Stimulated activated CD4-positive, alpha-beta T cell treated with anti-CD3 and anti-CD28 coated beads, Interleukin-1b, Interleukin-23, amount 100 ng/mL, for 4 hours (primary cell): ENCODE data around the gene KCNAB1.
"Not testable (repeated sequence)": the region's sequence is repeated elsewhere in the genome, so short reads cannot be mapped to it uniquely, and the experiment has no call there.

Experiments
- DNase-seq, 2 donors: peaks; one replicate each; pipeline ENCODE4 v3.0.0-alpha.2; 2020; ENCODE audit warnings: low read depth in 2 of 2

Gene KCNAB1

DNA sequence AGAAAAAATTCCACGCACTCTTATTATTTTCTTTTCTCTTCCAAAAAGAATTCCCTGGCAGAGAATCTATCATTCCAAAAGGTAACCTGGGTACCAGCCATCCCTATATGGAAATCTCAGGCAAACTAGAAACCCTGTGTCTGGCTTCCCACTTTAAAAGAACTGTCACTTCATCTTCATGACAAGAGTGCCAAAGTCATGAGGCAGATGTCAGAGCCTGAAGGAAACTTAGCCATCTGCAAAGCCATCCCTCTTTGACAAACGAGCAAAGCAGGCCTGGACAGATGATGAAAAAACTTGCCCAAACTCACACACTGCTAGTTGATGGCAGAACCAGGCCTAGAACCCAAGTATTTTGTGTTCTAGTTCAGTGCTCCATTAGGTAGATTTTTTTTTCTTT is 418.7 kb downstream of the KCNAB1 start:
- DNase-seq = no peak

DNA sequence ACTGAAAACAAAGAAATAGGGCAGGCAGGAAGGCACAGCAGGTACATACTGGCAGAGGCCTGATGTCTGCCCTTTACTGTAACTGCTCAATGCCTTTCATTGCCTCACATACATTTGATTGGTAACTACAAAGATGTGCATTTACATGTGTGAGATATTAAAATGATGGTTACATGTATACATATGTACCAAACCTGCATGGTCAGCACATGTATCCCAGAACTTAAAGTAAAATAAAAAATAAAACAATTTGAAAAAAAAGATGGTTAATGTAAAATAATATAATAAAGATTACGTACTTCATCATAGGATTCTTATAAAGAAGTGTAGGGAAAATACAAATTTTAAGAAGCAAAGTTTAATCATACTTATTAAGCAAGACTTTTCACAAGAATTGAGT is 419.4 kb downstream of the KCNAB1 start:
- DNase-seq = no peak

DNA sequence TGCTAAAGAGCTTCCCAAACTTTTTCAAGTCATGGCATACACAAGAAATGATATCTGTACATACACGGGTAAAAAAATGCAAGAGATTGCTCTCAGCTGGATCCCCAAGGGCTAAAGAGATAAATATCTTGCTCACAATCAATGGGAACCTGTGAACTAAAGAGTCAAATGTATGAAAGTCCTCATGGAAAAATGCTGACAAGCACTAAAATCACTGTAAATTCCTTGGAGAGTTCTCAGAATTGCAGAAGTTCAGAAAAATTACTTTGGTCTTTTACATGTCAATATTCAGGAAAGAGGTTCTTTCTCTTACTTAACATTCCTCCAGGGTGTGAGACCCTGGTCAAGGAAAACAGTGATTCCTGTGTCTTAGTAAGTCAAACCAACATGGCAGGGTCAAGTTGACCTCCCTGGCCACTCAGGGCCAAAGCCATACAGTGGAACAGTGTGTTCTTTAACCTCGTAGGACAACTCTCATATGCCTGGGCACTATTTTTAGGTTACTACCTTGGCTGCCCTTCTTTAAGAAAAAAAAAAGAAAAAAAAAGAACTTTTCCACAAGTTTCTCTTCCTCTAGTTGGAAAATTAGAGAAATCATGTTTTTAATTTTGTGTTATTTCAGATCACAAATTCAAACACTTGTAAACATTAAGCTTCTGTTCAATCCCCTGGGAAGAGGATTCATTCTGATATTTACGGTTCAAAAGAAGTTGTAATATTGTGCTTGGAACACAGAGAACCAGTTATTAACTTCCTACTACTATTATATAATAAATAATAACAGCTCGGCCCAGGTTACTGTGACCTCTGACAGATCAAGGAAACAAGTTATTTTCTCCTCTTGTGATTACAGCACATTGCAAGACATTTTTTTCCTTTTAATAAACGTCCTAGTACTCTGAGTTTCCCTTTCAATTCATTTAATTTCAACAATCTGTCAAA is 422.0 kb downstream of the KCNAB1 start:
- DNase-seq = no peak

DNA sequence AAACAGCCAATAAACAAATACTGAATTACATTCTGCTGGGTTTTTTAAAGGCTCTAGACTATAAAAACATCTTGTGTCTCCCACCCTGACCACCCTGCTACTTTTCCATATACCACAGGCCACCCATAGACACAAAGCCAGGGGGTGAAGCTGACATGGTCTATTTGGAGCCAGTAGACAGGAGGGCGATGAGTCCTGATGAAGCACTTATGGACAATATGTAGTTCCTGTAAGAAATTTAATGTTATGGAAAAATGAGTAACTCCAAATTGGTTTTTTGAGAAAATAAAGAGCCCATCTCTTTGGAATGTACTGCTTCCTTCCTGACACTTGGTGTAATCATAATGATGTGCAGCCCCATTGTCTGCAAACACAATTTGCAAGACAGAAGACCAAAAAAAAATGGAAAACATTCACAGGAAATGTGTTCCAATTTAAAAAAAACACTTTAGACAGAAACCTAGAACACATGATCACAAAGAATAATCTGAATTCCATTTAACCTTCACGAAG is 422.7 kb downstream of the KCNAB1 start:
- DNase-seq = no peak

DNA sequence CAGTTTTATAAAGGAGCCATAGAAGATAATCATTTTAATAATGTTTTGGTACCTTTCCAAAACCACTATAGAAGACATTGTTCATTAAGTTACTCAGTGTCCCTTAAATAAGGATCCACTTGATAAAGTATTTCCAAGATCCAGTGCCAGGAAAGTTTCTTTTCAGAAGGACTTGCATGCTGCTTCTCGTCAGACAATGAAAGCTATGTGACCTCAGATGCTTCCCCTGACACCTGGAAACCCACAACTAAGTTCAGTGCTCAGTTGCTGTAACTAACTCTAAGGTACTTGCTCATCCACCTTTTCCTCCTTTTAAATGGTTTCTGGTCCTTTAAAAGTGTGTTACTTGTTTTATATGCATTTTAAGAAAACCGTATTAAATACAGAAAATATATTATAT is 427.3 kb downstream of the KCNAB1 start:
- DNase-seq = no peak

DNA sequence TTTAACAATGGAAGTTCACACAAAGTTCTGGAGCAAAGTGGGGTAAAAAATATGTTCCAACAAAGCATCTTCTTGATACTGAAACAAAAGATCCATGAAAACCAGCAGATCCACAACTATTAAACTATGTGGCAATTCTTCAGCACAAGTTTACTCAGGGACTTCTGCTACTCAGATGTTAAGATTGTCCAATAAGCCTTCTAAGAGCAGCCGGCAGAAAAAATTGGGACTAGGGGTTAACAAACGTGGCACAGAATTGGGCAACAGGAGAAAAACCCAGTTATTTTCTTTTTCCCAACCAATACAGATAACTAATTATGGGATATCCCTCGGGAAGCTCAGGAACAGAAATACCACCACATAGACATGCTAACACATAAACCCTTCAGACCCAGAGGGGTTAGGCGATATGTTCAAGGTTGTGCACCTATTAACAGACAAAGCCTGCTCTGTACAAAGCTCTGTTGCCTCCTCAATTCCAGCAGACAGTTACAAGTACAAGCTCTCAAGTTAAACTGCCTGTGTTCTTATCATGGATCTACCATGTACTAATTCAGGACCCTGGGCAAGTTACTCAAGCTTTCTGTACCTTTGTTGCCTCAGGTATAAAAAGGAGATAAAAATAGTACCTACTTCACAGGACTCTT is 427.8 kb downstream of the KCNAB1 start:
- DNase-seq = no peak

DNA sequence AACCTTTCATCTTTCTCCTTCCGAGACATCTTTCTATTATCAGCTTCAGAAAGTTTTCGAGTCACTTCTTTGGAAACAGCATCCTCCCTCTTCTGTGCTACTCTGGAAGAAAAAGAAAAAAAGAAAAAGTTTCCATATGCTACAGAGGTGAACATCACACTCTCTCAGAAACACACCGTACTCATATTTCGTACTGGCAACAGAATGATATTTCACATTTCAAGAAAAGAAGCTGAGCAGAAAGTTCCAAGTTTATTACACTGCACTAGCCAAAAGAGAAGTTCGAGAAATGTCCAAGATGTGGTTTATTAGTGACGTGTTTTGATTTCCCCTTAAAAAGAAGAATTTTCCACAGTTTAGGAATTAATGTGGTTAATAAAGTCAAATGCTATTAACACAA is 428.5 kb downstream of the KCNAB1 start:
- DNase-seq = no peak

DNA sequence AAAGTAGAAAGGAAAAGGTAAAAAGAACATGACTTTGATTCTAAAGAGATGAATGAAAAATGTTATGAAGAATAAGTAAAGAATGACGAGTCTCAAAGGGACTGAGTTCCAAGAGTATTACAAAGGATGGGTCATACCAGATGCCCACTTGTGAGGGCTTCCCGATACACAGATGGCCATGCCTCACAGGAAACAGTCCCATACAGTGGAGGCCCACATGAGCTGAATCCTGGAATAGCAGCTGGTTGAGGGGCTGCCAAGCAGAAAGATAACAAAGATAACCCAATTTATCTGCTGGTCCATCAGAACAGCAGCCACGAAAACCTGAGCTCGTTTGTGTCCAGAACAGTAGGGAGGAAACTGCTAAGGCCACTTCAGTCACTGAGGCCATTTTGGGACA is 430.9 kb downstream of the KCNAB1 start:
- DNase-seq = no peak

DNA sequence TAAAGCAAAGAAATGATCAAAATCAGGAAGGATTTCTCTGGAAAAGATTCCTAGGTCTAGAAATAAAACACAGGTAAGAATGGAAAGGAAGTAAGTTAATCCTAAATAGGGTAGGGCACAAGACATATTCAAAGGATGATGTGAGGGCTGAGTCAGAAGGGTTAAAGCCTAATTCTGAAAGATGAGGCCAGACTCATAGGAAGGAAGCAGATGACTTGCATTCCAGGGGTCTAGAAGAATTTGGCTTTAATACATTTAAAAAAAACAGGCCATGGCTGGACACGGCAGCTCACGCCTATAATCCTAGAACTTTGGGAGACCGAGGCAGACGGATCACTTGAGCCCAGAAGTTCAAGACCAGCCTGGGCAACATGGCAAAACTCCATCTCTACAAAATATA is 431.4 kb downstream of the KCNAB1 start:
- DNase-seq = no peak

DNA sequence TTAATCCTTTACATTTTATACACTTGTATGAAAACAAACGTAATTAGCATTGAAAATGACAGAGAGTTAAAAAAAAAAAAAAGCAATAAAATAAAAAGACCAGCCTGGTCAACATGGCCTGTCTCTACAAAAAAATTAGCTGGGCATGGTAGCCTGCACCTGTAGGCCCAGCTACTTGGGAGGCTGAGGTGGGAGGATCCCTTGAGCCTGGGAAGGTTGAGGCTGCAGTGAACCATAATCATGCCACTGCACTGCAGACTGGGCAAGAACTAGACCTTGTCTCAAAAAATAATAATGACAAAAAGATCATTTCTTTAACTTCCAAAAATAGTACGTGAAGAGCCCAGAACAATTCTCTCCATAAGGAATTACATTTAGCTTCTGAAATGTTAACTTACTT is 432.6 kb downstream of the KCNAB1 start:
- no peak for DNase-seq

DNA sequence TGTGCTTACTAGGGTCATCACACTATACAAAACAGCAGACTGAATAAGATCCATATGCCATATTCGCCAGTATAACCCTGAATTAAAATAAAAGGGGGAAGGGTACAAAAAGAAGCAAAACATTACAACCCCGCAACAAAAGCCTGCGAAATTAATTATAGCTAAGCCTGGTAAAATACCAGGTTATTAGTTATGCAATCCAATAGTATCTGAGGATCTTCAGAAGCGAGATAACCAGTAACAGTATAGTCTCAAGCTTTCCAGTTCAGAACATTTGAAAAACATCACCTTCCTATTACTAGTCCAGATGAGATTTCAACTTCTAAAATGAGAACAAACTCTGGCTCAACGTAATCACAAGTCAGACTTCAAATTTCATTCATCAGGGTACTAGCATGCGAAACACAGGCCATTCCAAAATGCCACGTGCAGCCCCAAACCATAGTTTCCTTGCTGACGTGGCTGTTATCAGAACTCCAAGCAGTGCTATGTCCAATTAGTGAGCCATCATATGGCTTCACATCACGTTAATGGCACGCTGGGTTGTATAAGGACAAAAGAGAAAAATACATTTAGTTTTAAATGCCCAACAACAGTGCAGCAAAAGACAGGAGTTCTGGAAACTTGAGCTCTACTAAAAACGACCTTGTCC is 433.5 kb downstream of the KCNAB1 start:
- DNase-seq = no peak

DNA sequence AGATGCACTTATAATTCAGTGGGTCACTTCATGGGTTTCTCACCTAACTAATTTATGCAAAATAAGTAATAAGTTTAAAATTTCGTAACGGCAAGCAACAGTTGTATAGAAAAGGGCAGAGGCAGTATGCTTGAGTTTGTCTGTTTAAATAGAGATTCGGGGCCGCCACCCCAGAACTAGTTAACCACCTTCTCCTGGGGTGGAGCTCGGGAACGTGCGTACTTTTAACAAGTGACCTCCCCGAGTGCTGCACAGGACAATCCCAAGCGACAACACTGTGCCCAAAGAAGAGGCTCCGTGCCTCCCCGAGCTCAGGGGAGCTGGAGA is 434.1 kb downstream of the KCNAB1 start:
- no peak for DNase-seq

DNA sequence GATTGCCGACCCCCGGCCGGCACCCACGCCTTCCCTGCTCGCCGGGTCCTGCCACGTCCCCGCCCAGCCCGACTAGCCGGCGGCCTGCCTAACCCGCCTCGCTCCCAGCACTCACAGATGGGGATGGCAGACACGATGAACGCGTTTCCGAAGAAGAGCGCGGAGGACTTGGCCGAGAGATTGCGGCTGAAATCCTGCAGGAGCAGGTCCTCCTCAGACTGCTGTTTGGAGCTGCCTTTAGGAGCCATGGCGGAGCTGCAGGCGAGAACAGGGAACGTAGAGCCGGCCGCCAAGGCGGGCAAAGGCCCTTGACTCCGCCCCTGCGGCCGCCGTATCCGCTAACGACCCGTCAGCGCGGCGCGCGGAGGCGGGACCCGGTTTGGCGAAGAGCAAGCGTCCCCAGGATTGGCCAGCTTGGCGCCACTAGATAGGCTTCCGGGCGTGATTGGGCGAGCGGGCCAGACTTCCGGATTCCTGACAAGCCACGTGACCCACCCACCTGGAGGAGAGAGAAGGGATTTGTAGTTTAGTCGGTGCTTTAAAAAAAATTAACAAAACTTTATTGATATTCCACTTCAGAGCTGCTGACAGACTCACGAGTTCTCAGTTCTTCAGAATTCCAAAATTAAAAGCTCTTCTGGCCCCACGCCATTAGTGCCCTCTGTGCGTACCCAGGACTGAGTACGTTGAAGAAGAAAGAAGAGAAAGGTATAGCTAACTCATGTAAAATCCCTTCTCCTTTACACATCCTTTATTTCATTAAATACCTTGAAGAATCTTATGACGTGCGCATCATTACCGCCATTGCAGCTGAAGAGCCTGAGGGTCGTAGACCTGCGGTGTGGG is 434.7 kb downstream of the KCNAB1 start, which contains the start of gene SSR3:
Gene SSR3 (minus strand): TSS at position 276 of the 846 bp plus-strand sequence. CDS start 28 bp downstream, at position 248.
- DNase-seq = peak; percentile 96 to 98

DNA sequence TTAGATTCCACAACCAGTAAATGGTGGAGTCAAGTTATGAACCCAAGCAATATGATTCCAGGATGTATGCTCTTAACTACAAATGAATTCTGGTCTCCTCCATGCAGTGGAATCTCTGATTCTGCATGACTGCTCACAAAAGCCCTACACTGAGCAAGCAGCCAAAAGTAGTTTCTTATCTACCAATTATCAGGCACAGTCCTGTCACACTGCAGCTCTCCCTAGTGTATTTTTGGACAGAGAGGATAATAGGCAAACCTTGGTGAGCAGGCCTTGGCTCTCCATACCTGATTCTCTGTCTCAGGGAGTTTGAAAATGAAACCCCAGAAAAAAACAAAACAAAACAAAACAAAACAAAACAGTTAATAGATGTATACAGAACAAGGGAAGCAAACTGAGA is 438.0 kb downstream of the KCNAB1 start:
- DNase-seq = no peak

DNA sequence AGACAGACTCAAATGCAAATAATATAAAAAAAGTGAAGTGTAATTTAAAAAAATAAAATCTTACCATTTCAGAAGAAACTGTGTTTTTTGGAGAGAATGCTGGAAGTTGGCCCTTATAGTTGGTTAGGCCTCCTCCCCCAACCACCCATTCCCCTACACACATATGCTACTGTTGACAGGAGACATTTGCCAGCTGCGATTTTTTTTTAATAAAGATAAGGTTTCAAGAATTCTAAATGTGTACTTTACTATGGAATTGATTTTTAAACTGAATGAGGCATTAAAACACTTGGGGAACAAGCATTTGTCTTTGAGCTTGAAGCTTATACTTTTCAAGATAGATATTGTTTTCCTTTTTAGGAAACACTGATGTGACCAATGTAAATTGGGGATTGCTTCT is 438.9 kb downstream of the KCNAB1 start:
- DNase-seq = no peak

DNA sequence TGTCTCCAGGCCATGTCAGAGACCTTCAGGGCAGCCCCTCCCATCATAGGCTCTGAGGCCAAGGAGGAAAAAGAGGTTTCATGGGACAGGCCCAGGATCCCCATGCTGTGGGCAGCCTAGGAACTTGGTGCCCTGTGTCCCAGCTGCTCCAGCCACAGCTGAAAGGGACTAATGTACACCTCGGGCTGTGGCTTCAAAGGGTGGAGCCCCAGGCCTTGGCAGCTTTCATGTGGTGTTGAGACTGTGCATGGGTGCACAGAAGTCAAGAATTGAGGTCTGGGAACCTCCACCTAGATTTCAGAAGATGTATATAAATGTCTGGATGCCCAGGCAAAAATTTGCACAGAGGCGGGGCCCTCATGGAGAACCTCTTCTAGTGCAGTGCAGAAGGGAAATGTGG is 441.2 kb downstream of the KCNAB1 start:
- DNase-seq = no peak

DNA sequence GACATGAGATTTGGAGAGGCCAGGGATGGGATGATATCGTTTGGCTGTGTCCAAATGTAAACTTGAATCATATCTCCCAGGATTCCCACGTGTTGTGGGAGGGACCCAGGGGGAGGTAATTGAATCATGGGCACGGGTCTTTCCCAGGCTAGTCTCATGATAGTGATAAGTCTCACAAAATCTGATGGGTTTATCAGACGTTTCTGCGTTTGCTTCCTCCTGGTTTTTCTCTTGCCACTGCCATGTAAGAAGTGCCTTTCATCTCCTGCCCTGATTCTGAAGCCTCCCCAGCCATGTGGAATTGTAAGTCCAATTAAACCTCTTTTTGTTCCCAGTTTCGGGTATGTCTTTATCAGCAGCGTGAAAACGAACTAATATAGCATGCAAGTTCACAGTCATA is 442.1 kb downstream of the KCNAB1 start:
- DNase-seq = not testable (repeated sequence)

DNA sequence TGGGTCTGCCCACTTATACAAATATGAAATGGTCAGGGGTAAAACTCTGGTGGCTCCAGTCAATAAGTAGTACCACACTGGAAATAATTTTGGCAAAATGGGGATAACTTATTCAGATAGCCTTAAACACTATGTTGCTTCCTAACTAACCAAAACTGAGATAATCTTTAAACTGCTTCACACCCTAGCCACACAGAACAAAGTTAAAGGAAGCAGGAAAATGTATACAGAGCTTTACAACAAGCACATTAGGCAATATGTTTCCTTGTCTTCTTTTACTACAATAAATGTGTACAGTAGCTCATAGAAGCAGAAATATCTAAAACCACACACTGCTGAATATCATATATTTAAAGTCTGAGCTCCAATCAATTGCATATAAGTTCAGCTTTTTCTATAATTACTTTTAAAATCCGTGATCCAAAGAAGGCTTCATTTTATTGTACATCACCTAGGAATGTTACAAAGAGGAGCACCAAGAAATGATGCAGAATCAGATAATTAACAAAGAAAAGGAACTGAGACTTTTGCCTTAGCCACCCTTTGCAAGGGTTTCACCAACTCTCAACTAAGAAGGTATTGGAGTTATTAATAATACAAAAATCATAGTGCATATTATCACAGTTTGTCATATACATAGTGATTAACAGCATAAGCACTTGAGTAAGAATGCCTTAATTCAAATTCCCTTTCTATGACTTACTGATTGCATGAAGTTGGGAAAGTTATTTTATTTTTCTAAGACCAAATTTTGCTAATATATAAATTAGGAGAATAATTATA is 443.7 kb downstream of the KCNAB1 start:
- DNase-seq = no peak

DNA sequence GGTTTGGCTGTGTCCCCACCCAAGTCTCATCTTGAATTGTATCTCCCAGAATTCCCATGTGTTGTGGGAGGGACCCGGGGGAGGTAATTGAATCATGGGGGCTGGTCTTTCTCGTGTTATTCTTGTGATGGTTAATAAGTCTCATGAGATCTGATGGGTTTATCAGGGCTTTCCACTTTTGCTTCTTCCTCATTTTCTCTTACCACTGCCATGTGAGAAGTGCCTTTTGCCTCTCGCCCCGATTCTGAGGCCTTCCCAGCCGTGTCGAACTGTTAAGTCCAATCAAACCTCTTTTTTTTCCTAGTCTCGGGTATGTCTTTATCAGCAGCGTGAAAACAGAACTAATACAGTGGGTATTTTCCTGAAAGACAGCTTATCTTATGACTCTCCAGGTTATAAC is 448.6 kb downstream of the KCNAB1 start:
- not testable (repeated sequence) for DNase-seq

DNA sequence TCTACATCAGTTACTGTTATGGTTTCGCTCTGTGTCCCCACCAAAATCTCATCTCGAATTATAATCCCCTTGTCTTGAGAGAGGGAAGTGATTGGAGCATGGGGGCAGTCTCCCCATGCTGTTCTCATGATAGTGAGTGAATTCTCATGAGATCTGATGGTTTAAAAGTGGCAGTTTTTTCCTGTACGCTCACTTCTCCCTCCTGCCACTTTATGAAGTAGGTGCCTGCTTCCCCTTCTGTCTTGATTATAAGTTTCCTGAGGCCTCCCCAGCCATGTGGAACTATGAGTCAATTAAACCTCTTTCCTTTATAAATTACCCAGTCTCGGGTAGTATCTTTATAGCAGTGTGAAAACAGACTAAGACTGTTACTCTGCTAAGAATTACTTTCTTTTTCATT is 449.5 kb downstream of the KCNAB1 start:
- DNase-seq = not testable (repeated sequence)

DNA sequence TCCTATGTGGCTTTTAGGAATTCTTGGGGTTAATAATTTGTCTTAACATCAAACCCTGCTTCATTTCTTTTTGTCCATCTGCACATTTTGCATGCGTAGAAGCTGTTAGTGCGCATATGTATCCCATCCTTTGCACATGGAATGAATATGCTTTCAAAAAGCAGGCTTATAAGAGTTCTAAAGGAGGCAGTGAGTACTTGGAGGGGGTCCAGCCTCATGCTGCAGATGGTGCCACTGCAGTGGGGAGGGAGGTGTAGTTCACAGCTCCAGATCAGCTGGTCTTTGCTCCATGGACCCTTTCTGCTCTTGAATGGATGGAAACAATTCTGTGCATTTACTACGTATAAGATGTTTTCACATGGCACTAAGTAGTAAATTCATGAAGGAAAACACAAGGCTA is 455.3 kb downstream of the KCNAB1 start:
- DNase-seq = no peak
